GM21367 (cell line): Measurements from ENCODE around the gene FANCC.

Experiments
- ATAC-seq: cut with Tn5 transposase; IDR thresholded peaks from one replicate; pipeline ENCODE4 v1.9.1; 2021; ENCODE audit not compliant: unreplicated experiment

Gene FANCC

GRCh38 chr9:95150903-95151302 lies 166.6 kb downstream of the FANCC start:
- ATAC-seq, result no peak

DNA sequence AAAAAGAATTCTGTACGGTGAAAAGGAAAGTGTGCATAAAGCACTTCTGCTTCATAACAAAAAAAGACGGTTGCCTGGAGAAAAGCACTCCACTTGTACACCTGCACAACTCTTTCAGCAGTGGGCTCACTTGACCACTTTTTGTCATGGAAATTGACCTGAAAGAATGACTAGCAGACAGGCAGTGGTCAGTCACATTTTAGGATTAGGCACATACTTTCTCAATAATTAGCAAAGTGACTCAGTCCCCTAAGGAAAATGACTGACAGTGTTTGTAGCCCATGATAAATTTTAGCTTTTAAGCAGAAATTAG lies 169.3 kb downstream of the FANCC start:
- no peak for ATAC-seq

DNA sequence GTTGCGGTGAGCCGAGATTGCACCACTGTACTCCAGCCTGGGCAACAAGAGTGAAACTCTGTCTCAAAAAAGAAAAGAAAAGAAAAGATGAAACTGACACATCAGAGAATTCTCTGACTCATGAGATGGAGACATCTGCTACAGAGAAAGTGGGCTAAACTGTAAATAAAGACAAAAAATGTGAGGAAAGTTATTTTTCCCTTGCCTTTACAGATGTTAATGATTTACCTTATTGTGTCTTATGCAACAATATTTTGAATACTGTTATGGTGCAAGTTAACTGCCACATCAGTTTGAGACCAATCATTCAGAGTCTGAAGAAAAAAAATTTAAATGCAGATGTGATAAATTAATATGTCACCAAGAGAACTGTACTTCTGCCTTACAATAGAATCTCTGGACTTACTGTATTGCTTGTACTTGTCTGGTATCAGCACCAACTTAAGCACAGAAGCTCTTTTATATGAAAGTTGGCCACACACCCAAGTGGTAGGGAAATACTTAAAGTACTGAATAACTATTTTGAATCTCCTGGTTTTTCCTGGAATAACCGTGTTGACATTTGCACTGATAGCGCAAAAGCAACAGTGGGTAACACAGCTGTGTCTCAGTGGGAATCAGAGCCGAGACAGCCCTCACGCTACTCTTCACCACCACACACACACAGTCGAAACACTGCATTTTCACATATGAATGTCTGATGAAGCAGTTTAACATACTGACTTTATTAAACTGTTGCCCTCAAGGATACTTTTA lies 169.9 kb downstream of the FANCC start:
- no peak for ATAC-seq

GRCh38 chr9:95143591-95144561 lies 173.6 kb downstream of the FANCC start:
- ATAC-seq, result no peak

- ATAC-seq, result no peak
These were observed 174.8 kb downstream of the FANCC start for GRCh38 chr9:95142728-95143127.

- no peak for ATAC-seq
These were observed 175.2 kb downstream of the FANCC start for GRCh38 chr9:95142315-95142714.

DNA sequence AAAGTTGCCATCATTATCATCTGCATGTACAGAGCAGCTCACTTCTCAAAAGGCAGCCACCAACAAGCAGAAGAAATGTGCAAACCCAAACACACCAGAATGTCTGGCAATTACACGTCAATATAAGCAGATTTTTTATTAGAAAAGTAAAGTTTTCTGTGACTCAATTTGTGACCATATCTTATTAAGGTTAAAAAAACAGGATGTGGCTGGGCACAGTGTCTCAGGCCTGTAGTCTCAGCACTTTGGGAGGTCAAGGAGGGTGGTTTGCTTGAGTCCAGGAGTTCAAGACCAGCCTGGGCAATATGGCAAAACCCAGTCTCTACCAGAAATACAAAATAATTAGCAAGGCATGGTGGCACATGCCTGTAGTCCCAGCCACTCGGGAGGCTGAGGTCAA lies 176.7 kb downstream of the FANCC start:
- no peak for ATAC-seq

- ATAC-seq, result no peak
These were observed 178.4 kb downstream of the FANCC start for GRCh38 chr9:95139126-95139525.

- ATAC-seq, result no peak
These were observed 179.0 kb downstream of the FANCC start for GRCh38 chr9:95138474-95138873.

GRCh38 chr9:95137587-95138145 lies 179.8 kb downstream of the FANCC start:
- ATAC-seq, result no peak

- ATAC-seq, result no peak
These were observed 181.8 kb downstream of the FANCC start for GRCh38 chr9:95135756-95136155.

GRCh38 chr9:95134457-95134881 lies 183.0 kb downstream of the FANCC start:
- ATAC-seq, result no peak

- no peak for ATAC-seq
These were observed 184.2 kb downstream of the FANCC start for GRCh38 chr9:95133325-95133705.

GRCh38 chr9:95132366-95133324 lies 184.9 kb downstream of the FANCC start:
- no peak for ATAC-seq

DNA sequence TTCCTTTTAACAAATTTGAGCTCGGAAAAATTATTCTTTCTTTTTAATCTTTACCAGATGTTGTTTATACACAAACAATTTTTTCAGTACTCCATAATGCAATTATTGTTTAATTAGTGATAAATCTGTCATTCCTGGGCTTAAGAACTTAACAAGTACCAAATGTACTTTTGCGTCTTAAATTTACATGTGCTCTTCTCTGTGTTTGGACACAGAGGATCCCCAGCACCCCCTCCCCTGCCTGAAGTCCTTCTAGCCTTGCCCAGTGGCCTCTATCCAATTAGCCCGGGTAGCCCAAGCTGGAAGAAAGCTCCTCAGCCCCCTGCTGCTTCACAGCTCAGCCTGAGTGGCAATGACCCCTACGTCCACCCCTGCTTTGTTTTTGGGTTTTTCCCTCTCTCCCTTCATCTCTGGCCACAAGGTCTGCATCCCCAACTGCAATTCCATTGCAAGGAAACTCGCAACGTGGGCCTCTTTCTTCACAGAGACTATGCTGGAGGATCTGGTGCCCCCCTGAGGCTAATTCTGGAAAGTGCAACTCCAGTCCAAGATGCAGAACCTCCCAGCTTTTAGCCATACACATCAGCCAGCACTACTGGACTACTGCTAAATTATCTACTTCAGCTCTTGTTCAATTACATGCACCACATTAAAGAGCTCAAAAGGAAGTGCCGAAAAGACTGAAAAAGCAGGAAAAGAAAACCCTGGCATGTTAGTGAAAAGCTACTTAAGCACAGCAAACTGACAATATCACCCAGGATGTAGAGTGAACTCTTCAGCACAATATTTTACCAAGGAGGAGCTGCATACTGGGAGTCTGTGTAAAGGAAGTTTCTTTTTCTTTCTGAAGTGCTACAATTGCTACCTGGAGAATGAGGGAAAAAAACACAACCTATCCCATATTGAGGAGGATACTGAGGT lies 186.2 kb downstream of the FANCC start:
- ATAC-seq, result no peak

- no peak for ATAC-seq
These were observed 187.0 kb downstream of the FANCC start for GRCh38 chr9:95130484-95130883.

GRCh38 chr9:95129476-95130291 lies 187.8 kb downstream of the FANCC start:
- ATAC-seq, result no peak

DNA sequence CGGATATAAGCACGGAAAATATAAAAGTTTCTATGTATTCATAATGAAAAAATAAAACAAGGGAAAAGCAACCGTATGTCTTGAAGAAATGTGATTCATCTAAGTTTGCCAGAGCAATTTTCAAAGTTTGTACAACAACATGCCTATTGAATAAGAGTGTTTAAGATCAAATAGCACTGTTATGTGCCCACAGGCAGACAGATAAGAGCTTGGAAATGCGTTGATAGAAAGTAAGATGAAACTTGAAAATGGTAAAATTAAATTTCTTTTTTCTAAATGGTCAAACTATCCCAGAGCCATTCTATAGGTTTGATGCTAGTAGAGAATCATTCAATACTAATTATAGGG lies 189.4 kb downstream of the FANCC start:
- ATAC-seq, result no peak
